RWPE2 (cell line): ENCODE results near the gene PACS1.
A peak's percentile ranks its signal among the peaks of the same experiment; 100 is the strongest.

Experiments used
- ATAC-seq: fragments of 200-7000 bp; cut with Tn5 transposase; 3 replicates; pipeline ENCODE4 v1.9.1; 2021; ENCODE audit warnings: low read depth
- DNase-seq: peaks from one replicate; pipeline ENCODE4 v3.0.0-alpha.2; 2020; ENCODE audit warnings: low spot score
- H3K27ac ChIP-seq: fragments of 450-650 bp; 2 replicates; pipeline ENCODE4 v1.5.1; 2017; ENCODE audit warnings: mild to moderate bottlenecking; ENCODE audit not compliant: poor library complexity, severe bottlenecking
- H3K27me3 ChIP-seq: fragments of 250-450 bp; sonication (Bioruptor Pico); 2 replicates; pipeline ENCODE4 v1.5.1; 2021; ENCODE audit warnings: mild to moderate bottlenecking, moderate library complexity; ENCODE audit not compliant: insufficient read depth, poor library complexity, severe bottlenecking
- H3K36me3 ChIP-seq: fragments of 250-450 bp; sonication (Bioruptor Pico); 2 replicates; pipeline ENCODE4 v1.5.1; 2020; ENCODE audit warnings: low read depth, mild to moderate bottlenecking, moderate library complexity
- H3K4me1 ChIP-seq: fragments of 250-450 bp; sonication (Bioruptor Pico); 2 replicates; pipeline ENCODE4 v1.5.1; 2021; ENCODE audit warnings: mild to moderate bottlenecking, moderate library complexity; ENCODE audit not compliant: insufficient read depth, poor library complexity, severe bottlenecking
- H3K4me3 ChIP-seq: fragments of 250-450 bp; sonication (Bioruptor Pico); 2 replicates; pipeline ENCODE4 v1.5.1; 2021; ENCODE audit warnings: mild to moderate bottlenecking, moderate library complexity; ENCODE audit not compliant: severe bottlenecking
- H3K9me3 ChIP-seq: fragments of 250-450 bp; sonication (Bioruptor Pico); 2 replicates; pipeline ENCODE4 v1.5.1; 2021; ENCODE audit warnings: mild to moderate bottlenecking, moderate library complexity; ENCODE audit not compliant: severe bottlenecking
- CTCF ChIP-seq: fragments of 450-650 bp; IDR thresholded peaks from one replicate; pipeline ENCODE4 v1.5.1; 2017; ENCODE audit warnings: mild to moderate bottlenecking, moderate library complexity; ENCODE audit not compliant: poor library complexity, severe bottlenecking

The PACS1 gene

GRCh38 chr11:66119348-66120133, 49.5 kb downstream of the PACS1 start:
- ATAC-seq (peak; percentile 88), DNase-seq (no peak)
- peaks cover 46% of the 10 kb centered on the region for H3K4me1 ChIP-seq

DNA sequence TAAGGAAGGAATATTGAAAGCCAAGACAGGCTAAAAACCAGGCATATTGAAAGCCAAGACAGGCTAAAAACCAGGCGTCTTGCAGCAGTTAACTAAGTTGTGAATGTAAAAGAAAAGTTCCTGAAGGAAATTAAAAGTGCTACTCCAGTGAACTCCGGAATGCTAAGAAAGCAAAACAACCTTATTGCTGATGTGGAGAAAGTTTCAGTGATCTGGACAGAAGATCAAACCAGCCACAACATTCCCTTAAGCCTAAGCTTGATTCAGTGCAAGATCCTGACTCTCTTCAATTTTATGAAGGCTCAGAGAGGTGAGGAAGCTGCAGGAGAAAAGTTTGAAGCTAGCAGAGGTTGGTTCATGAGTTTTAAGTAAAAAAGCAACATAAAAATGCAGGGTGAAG, 51.4 kb downstream of the PACS1 start:
- no peaks in the 10 kb centered on the region for H3K9me3 ChIP-seq
- TF ChIP-seq CTCF, result no peak
- peak overlapping the region; percentile 98 for H3K27ac ChIP-seq
- peaks cover 55% of the 10 kb centered on the region for H3K4me1 ChIP-seq
- no peak for ATAC-seq
- no peaks in the 10 kb centered on the region for H3K27me3 ChIP-seq
- DNase-seq, result no peak
- H3K4me3 ChIP-seq, result no peak overlapping the region
- no peaks in the 10 kb centered on the region for H3K36me3 ChIP-seq

More at GRCh38 chr11:66119348-66120133, 49.5 kb downstream of the PACS1 start:
- H3K36me3 ChIP-seq, result no peaks in the 10 kb centered on the region
- H3K4me3 ChIP-seq, result no peak overlapping the region
- no peaks in the 10 kb centered on the region for H3K9me3 ChIP-seq
- H3K27me3 ChIP-seq, result no peaks in the 10 kb centered on the region
- peak overlapping the region; percentile 98 for H3K27ac ChIP-seq
- no peak for TF ChIP-seq CTCF

DNA sequence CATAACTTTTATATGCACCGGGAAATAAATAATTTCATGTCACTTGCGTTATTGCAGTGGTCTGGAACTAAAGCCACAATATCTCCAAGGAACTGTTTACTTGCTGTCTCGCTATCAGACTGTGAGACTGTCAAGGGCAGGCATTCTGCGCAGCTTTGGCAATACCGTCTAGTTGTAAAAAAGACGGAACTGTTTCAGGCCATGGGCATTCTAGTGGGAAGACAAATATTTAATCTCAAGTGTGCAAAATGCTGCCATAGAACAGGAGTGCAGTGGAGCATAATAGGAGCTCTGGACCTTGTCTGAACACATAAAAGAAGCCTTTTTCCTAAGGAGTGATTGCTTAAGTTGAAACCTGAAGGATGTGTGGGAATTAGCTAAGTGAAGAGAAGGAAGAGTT, 53.8 kb downstream of the PACS1 start:
- Histone ChIP-seq H3K4me3 (no peak overlapping the region), H3K27ac (peak overlapping the region; percentile 82), H3K4me1 (peaks cover 53% of the 10 kb centered on the region), H3K9me3 (no peaks in the 10 kb centered on the region), H3K36me3 (no peaks in the 10 kb centered on the region), H3K27me3 (no peaks in the 10 kb centered on the region)
- no peak for TF ChIP-seq CTCF
- ATAC-seq, result no peak
- no peak for DNase-seq

DNA sequence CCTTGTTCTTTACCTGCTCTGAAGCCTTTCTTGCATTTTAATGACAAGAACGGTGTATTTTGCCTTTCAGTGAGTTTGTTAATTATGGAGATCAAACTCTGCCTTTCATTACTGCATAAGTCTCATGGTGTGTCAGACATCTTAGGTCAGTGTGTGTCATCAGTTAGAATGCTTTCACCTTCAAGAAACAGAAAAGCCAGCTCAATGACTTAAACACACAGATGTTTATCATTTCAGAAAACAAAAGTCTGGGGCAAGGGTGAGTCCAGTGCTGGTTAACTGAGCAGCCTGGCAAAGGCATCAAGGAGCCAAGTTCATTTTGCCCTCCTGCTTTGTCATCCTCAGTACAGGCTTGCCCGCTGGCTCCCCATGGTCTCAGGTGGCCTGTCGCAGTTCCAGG, 54.5 kb downstream of the PACS1 start:
- no peaks in the 10 kb centered on the region for H3K36me3 ChIP-seq
- no peak overlapping the region for H3K4me3 ChIP-seq
- H3K4me1 ChIP-seq, result peaks cover 47% of the 10 kb centered on the region
- H3K27ac ChIP-seq, result peak overlapping the region; percentile 82
- TF ChIP-seq CTCF, result no peak
- no peaks in the 10 kb centered on the region for H3K9me3 ChIP-seq
- H3K27me3 ChIP-seq, result no peaks in the 10 kb centered on the region
- DNase-seq (no peak), ATAC-seq (peak; percentile 31; the same call in 1 of the 3 replicates)

GRCh38 chr11:66126064-66126463, 56.0 kb downstream of the PACS1 start:
- Histone ChIP-seq H3K27me3 (no peaks in the 10 kb centered on the region), H3K4me1 (peaks cover 39% of the 10 kb centered on the region), H3K27ac (peak overlapping the region; percentile 82), H3K4me3 (no peak overlapping the region), H3K9me3 (no peaks in the 10 kb centered on the region), H3K36me3 (no peaks in the 10 kb centered on the region)
- TF ChIP-seq CTCF, result no peak
- 0 out of 3 replicates have a peak, but pooled peaks have one; percentile 20 for ATAC-seq
- DNase-seq, result no peak
